Cardiac atrium fibroblast (primary cell): ENCODE results near the gene HIPK4. TPM values are rescaled to one million over a fixed set of nuclear protein-coding genes. Genes with fewer than 3 reads are reported as not detected.

Experiments
- total RNA-seq: library from RNA; depleted of rRNA; stranded (reverse); fragments of >200 nt; gene quantifications from 2 replicates; pipeline ENCODE4 v1.2.3, GENCODE V29; 2015

The HIPK4 gene
- not detected in 2 replicates for total RNA-seq

DNA sequence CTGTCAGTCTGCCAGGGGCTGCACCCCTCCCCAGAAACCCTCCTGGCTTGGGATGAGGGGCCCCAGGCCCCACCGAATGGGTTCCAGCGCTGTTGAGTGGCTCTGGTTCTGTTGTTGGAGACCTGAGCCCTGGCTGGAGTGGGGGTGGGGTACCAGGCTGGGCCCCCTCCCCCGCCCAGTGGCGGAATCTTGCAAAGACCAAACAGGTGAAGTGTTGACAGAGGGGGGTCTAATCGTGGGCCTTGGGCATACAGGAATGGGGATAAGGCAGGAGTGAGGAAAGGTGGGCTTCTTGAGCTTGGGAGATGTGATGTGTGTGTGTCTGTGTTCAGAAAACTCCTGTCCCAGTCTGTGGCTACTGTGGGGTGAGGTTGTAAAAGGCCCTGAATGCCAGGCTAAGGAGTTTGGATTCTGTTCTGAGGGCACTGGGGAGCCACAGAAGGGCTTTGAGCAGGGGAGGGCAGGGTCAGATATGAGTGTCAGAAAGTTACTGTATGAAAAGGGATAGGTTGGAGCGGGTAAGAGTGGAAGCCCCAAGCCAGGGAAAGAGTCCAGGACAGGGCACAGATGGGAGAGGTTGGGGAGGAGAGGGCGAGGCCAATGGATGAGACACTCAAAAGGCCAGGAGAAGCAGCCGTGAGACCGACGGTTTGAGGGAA lies at the start of gene HIPK4:
TSS of gene HIPK4 (minus strand) at position 98 of the 659 bp plus-strand sequence. CDS start 279 bp downstream, outside the sequence.

GRCh38 chr19:40425450-40426287 lies 35.7 kb upstream of the HIPK4 start, which contains the start of gene SERTAD1:
Gene SERTAD1 (minus strand): TSS chr19:40425992. CDS start chr19:40423546, 2,446 bp downstream.

GRCh38 chr19:40413291-40413845 lies 23.4 kb upstream of the HIPK4 start, which contains the start of gene PRX:
Gene PRX (minus strand): TSS chr19:40413378. CDS start chr19:40407932, 5,446 bp downstream.

GRCh38 chr19:40348125-40348913 lies 41.7 kb downstream of the HIPK4 start, which contains the start of the genes C19orf47 and PLD3:
Gene C19orf47 (minus strand): TSS chr19:40348397. CDS start chr19:40341857, 6,540 bp downstream.
Gene PLD3 (plus strand): TSS chr19:40348695. CDS start chr19:40366484, 17,789 bp downstream.

Other genes with a start within 250 kb of the HIPK4 start
- gene MAP3K10, start 198.8 kb downstream of the HIPK4 start, total RNA-seq = 8.8 and 10.2 TPM in 2 replicates
- gene TTC9B, start 171.8 kb downstream of the HIPK4 start, total RNA-seq = not detected in 2 replicates
- gene CCNP, start 163.5 kb downstream of the HIPK4 start, total RNA-seq = not detected in 2 replicates
- gene AKT2, start 104.8 kb downstream of the HIPK4 start, total RNA-seq = 69.5 and 79.5 TPM in 2 replicates
- gene C19orf47, start 41.8 kb downstream of the HIPK4 start, total RNA-seq = 12.0 and 12.3 TPM in 2 replicates
- gene PLD3, start 41.5 kb downstream of the HIPK4 start, total RNA-seq = 374 and 448 TPM in 2 replicates
- 1.8 and 2.4 TPM in 2 replicates for gene PRX, start 23.2 kb upstream of the HIPK4 start, total RNA-seq
- gene SERTAD1, start 35.8 kb upstream of the HIPK4 start, total RNA-seq = 16.8 and 22.9 TPM in 2 replicates
- gene SERTAD3, start 54.2 kb upstream of the HIPK4 start, total RNA-seq = 23.3 and 27.8 TPM in 2 replicates
- gene BLVRB, start 75.6 kb upstream of the HIPK4 start, total RNA-seq = 118 and 131 TPM in 2 replicates
- 0.90 and 3.2 TPM in 2 replicates for gene SPTBN4, start 76.8 kb upstream of the HIPK4 start, total RNA-seq
- 56.2 and 72.0 TPM in 2 replicates for gene SHKBP1, start 186.7 kb upstream of the HIPK4 start, total RNA-seq
- gene LTBP4, start 211.2 kb upstream of the HIPK4 start, total RNA-seq = 45.9 and 59.1 TPM in 2 replicates